22Rv1 (cell line): ENCODE measurements around the gene SCUBE3.

Source experiments
- H3K27ac ChIP-seq: fragments of 450-650 bp; 2 replicates; pipeline ENCODE4 v1.5.1; 2017
- ZFX ChIP-seq: fragments of 450-650 bp; IDR thresholded peaks from 2 replicates; pipeline ENCODE4 v1.6.1; 2017; ENCODE audit warnings: antibody characterized with exemption, borderline replicate concordance
- TF ChIP-seq, protein P1 (sequence below): fragments of 450-650 bp; IDR thresholded peaks from 2 replicates; pipeline ENCODE4 v1.5.1; 2017; ENCODE audit warnings: mild to moderate bottlenecking

The SCUBE3 gene

DNA sequence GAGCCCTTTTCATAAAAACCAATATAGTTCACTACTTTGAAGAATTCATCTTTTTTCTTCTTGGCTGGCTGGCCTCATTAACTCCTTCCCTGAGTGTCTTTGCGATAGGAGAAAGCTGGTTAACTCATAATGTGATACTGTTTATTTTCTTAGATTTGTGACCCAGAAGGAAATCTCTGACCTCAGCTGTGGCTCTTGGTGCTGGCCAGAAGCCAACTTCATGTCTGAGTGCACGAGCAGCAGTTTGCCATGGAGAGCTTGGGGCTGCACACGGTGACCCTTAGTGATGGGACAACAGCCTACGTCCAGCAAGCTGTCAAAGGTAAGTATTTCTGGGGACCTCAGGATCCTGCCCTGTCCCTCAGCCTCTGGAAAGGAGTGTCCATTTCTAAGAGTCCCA lies 67.1 kb downstream of the SCUBE3 start:
- no peak overlapping the region for H3K27ac ChIP-seq
- no peak for TF ChIP-seq ZFX
- TF ChIP-seq, protein P1, sequence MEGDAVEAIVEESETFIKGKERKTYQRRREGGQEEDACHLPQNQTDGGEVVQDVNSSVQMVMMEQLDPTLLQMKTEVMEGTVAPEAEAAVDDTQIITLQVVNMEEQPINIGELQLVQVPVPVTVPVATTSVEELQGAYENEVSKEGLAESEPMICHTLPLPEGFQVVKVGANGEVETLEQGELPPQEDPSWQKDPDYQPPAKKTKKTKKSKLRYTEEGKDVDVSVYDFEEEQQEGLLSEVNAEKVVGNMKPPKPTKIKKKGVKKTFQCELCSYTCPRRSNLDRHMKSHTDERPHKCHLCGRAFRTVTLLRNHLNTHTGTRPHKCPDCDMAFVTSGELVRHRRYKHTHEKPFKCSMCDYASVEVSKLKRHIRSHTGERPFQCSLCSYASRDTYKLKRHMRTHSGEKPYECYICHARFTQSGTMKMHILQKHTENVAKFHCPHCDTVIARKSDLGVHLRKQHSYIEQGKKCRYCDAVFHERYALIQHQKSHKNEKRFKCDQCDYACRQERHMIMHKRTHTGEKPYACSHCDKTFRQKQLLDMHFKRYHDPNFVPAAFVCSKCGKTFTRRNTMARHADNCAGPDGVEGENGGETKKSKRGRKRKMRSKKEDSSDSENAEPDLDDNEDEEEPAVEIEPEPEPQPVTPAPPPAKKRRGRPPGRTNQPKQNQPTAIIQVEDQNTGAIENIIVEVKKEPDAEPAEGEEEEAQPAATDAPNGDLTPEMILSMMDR: no peak

DNA sequence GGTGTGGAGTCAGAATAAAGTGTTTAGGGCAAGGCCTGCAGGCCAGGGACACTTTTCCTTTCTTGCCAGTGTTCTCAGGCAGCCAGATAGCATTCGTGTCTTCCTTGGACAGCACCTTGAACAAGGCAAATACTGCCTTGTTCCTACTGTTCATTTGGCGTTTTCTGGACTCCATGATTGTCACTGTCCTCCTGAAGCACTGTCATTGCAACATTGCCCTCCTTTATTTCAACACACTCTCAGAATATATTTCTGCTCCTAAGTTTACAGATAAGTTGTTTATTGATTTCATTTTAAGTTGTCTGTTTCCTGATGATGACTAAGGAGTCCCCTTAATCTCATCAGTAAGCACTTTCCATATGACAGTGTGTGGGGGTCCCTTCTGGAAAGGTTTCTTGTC lies 68.7 kb downstream of the SCUBE3 start:
- TF ChIP-seq, protein P1: no peak
- TF ChIP-seq ZFX: no peak
- no peak overlapping the region for H3K27ac ChIP-seq

DNA sequence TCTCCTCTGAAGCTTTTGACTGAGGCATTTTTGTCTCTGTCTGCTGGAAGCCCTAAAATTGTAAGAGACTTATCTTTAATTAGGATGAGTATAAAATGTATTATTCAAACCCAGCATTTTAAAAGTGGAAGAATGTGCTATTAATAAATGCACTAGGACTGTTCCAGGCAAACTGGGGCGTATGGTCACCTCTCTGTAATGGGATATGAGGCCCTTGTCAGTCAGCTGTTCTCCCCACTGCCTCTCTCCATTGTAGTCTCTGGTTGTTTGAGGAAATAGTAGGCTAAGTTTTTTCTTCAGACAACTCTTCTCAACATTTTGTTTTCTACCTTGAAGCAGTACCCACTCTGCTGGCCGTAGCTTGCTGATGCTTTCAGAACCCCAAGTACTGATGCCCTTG lies 69.6 kb downstream of the SCUBE3 start:
- TF ChIP-seq, protein P1: no peak
- TF ChIP-seq ZFX: no peak
- no peak overlapping the region for H3K27ac ChIP-seq

DNA sequence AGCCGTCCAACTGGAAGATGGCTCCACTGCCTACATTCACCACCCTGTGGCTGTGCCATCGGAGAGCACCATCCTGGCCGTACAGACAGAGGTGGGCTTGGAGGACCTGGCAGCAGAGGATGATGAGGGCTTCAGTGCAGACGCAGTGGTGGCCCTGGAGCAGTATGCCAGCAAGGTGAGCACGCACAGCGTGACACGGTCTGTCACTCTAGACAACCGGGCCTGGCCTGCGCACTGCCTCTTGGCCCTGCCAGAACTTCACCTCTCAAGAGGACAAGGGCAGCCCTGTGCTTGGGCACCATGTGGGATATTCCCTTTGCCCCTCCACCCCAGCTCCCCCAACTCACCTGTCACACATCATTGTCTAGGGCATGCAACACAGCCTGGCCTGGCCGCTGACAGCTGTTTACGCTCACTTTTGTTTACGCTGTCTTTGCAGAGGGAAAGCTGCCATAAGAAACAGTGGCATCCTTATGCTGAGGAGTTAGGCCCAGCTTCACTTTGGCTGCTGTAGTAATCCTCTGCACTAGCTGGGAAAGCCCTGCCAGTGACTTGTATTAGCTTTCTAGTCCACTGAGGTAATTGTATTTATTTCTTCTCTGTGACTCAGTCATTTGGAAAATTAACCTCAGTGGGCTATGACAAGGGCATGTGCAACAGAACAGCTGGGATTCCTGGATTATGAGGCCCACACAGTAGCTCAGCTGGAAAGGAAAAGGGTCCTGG lies 74.1 kb downstream of the SCUBE3 start:
- no peak overlapping the region for H3K27ac ChIP-seq
- TF ChIP-seq, protein P1: no peak
- TF ChIP-seq ZFX: no peak

DNA sequence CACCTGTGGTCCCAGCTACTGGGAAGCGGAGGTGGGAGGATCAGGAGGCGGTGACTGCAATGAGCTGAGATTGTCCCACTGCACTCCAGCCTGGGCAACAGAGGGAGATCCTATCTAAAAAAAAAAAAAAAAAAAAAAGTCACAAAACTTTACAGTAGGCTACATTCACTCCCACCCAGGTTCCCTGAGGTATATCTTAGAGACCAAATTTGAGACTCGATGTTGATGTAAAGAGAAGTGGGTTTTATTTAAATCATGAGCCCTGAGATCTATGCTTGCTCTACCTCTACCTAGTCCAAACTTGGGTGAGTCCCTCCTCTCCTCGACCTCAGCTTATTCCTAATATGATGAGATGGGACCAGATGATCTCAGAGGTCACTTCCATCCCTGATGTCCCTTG lies 75.1 kb downstream of the SCUBE3 start:
- TF ChIP-seq, protein P1: no peak
- no peak for TF ChIP-seq ZFX
- no peak overlapping the region for H3K27ac ChIP-seq

DNA sequence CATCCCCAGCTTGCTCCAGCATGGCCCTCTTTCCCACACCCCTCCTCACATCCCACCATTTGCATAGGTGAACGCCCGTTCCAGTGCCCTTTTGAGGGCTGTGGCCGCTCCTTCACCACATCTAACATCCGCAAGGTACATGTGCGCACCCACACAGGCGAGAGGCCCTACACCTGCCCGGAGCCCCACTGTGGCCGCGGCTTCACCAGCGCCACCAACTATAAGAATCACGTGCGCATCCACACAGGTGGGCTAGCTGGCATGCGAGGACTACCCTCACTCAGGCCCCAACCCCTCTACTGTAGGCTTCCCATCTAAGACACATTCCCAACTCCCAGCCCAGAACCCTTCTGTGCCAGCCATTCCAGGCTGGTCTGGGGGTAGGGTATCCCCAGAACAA lies 77.7 kb downstream of the SCUBE3 start:
- no peak overlapping the region for H3K27ac ChIP-seq
- TF ChIP-seq ZFX: no peak
- TF ChIP-seq, protein P1: no peak

DNA sequence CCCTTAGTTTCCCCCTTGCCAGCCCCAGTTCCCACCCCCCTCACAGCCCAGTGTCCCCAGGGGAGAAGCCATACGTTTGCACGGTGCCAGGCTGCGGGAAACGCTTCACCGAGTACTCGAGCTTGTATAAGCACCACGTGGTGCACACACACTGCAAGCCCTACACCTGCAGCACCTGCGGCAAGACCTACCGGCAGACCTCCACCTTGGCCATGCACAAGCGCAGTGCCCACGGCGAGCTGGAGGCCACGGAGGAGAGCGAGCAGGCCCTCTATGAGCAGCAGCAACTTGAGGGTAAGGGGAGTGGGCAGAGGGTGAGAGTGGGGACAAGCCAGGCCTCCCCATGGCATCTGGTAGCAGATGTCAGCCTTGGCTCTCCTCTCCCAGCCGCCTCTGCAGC lies 78.7 kb downstream of the SCUBE3 start:
- H3K27ac ChIP-seq: no peak overlapping the region
- TF ChIP-seq, protein P1: no peak
- TF ChIP-seq ZFX: no peak
